8988T (cell line): ENCODE results near the gene VPS4B.

Experiments
- DNase-seq: peaks from one replicate; pipeline ENCODE4 v3.0.0; 2011

The VPS4B gene

GRCh38 chr18:63427558-63427957 lies 5.3 kb upstream of the VPS4B start:
- no peak for DNase-seq

- DNase-seq = no peak
These were observed 608 bp upstream of the VPS4B start for GRCh38 chr18:63422864-63423304.

- DNase-seq = no peak
These were observed 762 bp downstream of the VPS4B start for GRCh38 chr18:63421514-63421913.

- no peak for DNase-seq
These were observed 9.3 kb downstream of the VPS4B start for GRCh38 chr18:63412953-63413352.

GRCh38 chr18:63410792-63411191 lies 11.5 kb downstream of the VPS4B start:
- DNase-seq = no peak

GRCh38 chr18:63409301-63409700 lies 13.0 kb downstream of the VPS4B start:
- no peak for DNase-seq

- no peak for DNase-seq
These were observed 14.5 kb downstream of the VPS4B start for GRCh38 chr18:63407734-63408133.

- no peak for DNase-seq
These were observed 16.3 kb downstream of the VPS4B start for GRCh38 chr18:63405986-63406385.

- DNase-seq = no peak
These were observed 19.8 kb downstream of the VPS4B start for GRCh38 chr18:63402246-63403162.

GRCh38 chr18:63399300-63399699 lies 23.0 kb downstream of the VPS4B start:
- DNase-seq = no peak

GRCh38 chr18:63397349-63397748 lies 24.9 kb downstream of the VPS4B start:
- DNase-seq = no peak

GRCh38 chr18:63395503-63395902 lies 26.8 kb downstream of the VPS4B start:
- DNase-seq = no peak

- DNase-seq = no peak
These were observed 27.3 kb downstream of the VPS4B start for GRCh38 chr18:63394954-63395353.

- no peak for DNase-seq
These were observed 34.4 kb downstream of the VPS4B start for GRCh38 chr18:63387861-63388260.

GRCh38 chr18:63382843-63383242 lies 39.4 kb downstream of the VPS4B start:
- DNase-seq = no peak

- DNase-seq = no peak
These were observed 42.7 kb downstream of the VPS4B start for GRCh38 chr18:63379639-63379962.

GRCh38 chr18:63378919-63379638 lies 43.2 kb downstream of the VPS4B start:
- DNase-seq = no peak

GRCh38 chr18:63377275-63377980 lies 44.8 kb downstream of the VPS4B start:
- no peak for DNase-seq

- DNase-seq = no peak
These were observed 45.7 kb downstream of the VPS4B start for GRCh38 chr18:63376538-63376937.

- no peak for DNase-seq
These were observed 47.7 kb downstream of the VPS4B start for GRCh38 chr18:63374540-63374939.

GRCh38 chr18:63373161-63373560 lies 49.1 kb downstream of the VPS4B start:
- no peak for DNase-seq

- DNase-seq = no peak
These were observed 53.7 kb downstream of the VPS4B start for GRCh38 chr18:63368611-63369010.
